T-cell (primary cell): ENCODE measurements around the gene TOB2. TPM values are rescaled to one million over a fixed set of nuclear protein-coding genes. Genes with fewer than 3 reads are reported as not detected.

ENCODE experiments used
- ATAC-seq, 4 experiments: fragments of 200-7000 bp in 3 of 4; fragments of 150-1000 bp in 1 of 4; cut with Tn5 transposase; replicated peaks in 1 of 4; 1 replicate in 3 of 4; 2 replicates in 1 of 4; pipeline ENCODE4 v1.10.0; 2021; ENCODE audit warnings: moderate library complexity in 3 of 4, mild to moderate bottlenecking in 2 of 4, moderate number of reproducible peaks in 1 of 4
- CTCF ChIA-PET, 2 donors: fragments of 300-600 bp; sonication (Branson Sonifier 250); formaldehyde crosslinking; loops; one replicate each; lab custom pipeline; 2022; ENCODE audit warnings: antibody characterized with exemption in 2 of 2; lab: Charles Lee
- POLR2A ChIA-PET, 2 donors: fragments of 300-600 bp; sonication (Branson Sonifier 250); formaldehyde crosslinking; loops; one replicate each; lab custom pipeline; 2022; ENCODE audit warnings: antibody characterized with exemption in 2 of 2; lab: Charles Lee
- DNase-seq, 35 experiments: peaks; one replicate each; pipeline versions ENCODE4 v3.0.0 to v3.0.0-alpha.2; 2013 to 2023
- H3K27ac ChIP-seq: one replicate; pipeline ENCODE4 v1.5.1; 2013; ENCODE audit warnings: low read length
- H3K27me3 ChIP-seq, 2 experiments: replicated peaks in 1 of 2; 1 replicate in 1 of 2; 2 replicates in 1 of 2; pipeline versions ENCODE4 v1.6.1 to v1.7.0; 2013; ENCODE audit warnings: low read length in 1 of 2, mixed read lengths in 1 of 2; ENCODE audit not compliant: control insufficient read depth in 2 of 2, insufficient read depth in 2 of 2; ENCODE audit errors: extremely low read depth in 1 of 2
- H3K36me3 ChIP-seq, 2 donors: 1 replicate in 1 of 2; 2 replicates in 1 of 2; pipeline versions ENCODE4 v1.6.1 to v1.7.0; 2013; ENCODE audit warnings: low read length in 1 of 2; ENCODE audit not compliant: control insufficient read depth in 2 of 2, insufficient read depth in 1 of 2; ENCODE audit errors: extremely low read depth in 1 of 2
- H3K4me1 ChIP-seq, 2 experiments: 1 replicate in 1 of 2; 2 replicates in 1 of 2; pipeline versions ENCODE4 v1.6.1 to v1.7.0; 2013; ENCODE audit warnings: low read length in 2 of 2, mixed read lengths in 1 of 2; ENCODE audit not compliant: insufficient read depth in 2 of 2, control insufficient read depth in 1 of 2; ENCODE audit errors: extremely low read depth in 1 of 2
- H3K4me3 ChIP-seq, 2 donors: 1 replicate in 1 of 2; 2 replicates in 1 of 2; pipeline versions ENCODE4 v1.5.1 to v1.7.0; 2013; ENCODE audit warnings: mild to moderate bottlenecking in 2 of 2, low read length in 1 of 2, moderate library complexity in 1 of 2; ENCODE audit not compliant: control insufficient read depth in 1 of 2; ENCODE audit errors: extremely low read depth in 1 of 2
- H3K9me3 ChIP-seq: 2 replicates; pipeline ENCODE4 v1.7.0; 2013
- H3K27ac Mint-ChIP-seq, 2 donors: one replicate each; pipeline ENCODE4 v1.8.0; 2020 to 2021; ENCODE audit warnings: mild to moderate bottlenecking in 2 of 2, mixed read lengths in 2 of 2
- H3K27me3 Mint-ChIP-seq, 2 donors: one replicate each; pipeline ENCODE4 v1.8.0; 2021 to 2022; ENCODE audit warnings: mixed read lengths in 2 of 2
- H3K36me3 Mint-ChIP-seq: one replicate; pipeline ENCODE4 v1.8.0; 2021; ENCODE audit warnings: mixed read lengths
- H3K4me1 Mint-ChIP-seq, 3 donors: one replicate each; pipeline ENCODE4 v1.8.0; 2020 to 2022; ENCODE audit warnings: mixed read lengths in 3 of 3, mild to moderate bottlenecking in 1 of 3
- H3K4me3 Mint-ChIP-seq, 3 donors: one replicate each; pipeline ENCODE4 v1.8.0; 2020 to 2022; ENCODE audit warnings: mild to moderate bottlenecking in 3 of 3, mixed read lengths in 3 of 3, moderate library complexity in 3 of 3
- H3K9me3 Mint-ChIP-seq, 3 donors: one replicate each; pipeline ENCODE4 v1.8.0; 2020 to 2022; ENCODE audit warnings: mixed read lengths in 3 of 3
- WGBS: methylation state at CpG from one replicate; pipeline ENCODE4 v1.1.5; 2013; ENCODE audit warnings: missing lambda C conversion rate; ENCODE audit not compliant: insufficient coverage; 5-methylcytosine and 5-hydroxymethylcytosine counted together
- total RNA-seq, 35 experiments: library from RNA in 6 of 35; stranded (reverse) in 6 of 35; fragments of 120-200 nt in 1 of 35; gene quantifications; one replicate each; pipeline versions ENCODE4 v1.2.1 to v1.2.4 and lab custom pipeline; 2013 to 2026

Gene TOB2, protein sequence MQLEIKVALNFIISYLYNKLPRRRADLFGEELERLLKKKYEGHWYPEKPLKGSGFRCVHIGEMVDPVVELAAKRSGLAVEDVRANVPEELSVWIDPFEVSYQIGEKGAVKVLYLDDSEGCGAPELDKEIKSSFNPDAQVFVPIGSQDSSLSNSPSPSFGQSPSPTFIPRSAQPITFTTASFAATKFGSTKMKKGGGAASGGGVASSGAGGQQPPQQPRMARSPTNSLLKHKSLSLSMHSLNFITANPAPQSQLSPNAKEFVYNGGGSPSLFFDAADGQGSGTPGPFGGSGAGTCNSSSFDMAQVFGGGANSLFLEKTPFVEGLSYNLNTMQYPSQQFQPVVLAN
- total RNA-seq (10 to 100 TPM; 22.2 to 48.6 (median 37.9) TPM), total RNA-seq (lab: John Stamatoyannopoulos, UW) (30.0 to 182 (median 53.8) reads per million in 29 experiments)
- 20.5 TPM for total RNA-seq (2013)

- WGBS = under 1% methylated on average over 76 of the region's 85 CpGs
- ChIA-PET POLR2A (interaction anchor here (0.6 to 2.6 kb wide), 5 partner anchors 10 to 97 kb away, joined by 3 to 25 read pairs (median 6); partner anchors contain the start of genes ACO2 (in 2 of the 2), PHF5A (in 2 of the 2), POLR3H (in 1 of the 2) and TEF (in 1 of the 2)), CTCF (no interaction called here)
Observed at GRCh38 chr22:41446639-41447434, at the start of gene TOB2. Gene TOB2, minus strand, starts transcription at chr22:41446801. Its CDS starts 9,456 bp downstream, at chr22:41437345.

DNA sequence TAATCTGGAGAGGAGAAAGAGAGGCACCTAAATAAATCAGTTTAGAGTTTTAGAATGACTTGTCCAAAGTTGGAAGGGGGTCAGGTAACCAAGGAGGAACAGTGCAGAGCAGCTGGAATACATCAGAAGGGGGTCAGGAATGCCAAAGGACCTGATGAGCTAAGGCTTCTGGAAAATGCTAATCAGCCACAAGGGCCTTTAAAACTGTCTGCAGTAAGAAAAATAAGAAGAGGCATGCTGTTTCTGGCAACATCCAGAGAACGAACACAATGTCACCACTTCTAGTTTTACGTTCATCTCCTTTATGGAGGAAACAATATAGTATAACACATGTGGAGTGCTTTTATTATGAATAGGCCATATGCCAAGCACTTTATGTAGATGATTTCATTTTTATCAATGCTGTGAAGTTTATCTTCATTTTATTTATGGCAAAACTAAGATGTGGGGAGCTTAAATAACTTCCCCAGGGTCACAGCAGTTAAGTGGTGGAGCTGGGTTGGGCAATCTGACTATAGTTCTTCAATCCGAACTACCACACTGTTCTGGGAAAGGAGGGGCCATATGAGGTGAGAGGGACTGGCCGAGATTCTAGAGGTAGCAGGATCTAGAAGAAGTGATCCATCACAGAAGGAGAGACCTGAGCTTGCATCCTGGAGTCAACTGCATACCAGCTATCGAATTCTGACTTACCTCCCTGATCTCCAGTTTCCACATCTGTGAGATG, 44.9 kb upstream of the TOB2 start:
- H3K27ac Mint-ChIP-seq = no peak overlapping the region
- H3K27me3 Mint-ChIP-seq = no peaks in the 10 kb centered on the region

More at GRCh38 chr22:41446639-41447434, at the start of gene TOB2:
- Histone ChIP-seq H3K27me3 (no peaks in the 10 kb centered on the region), H3K4me3 (peak within 1 kb of the TSS; percentile 70 to 86), H3K36me3 (no peaks in the 10 kb centered on the region), H3K27ac (peak within 1 kb of the TSS; percentile 96), H3K4me1 (peaks cover 8 to 34% of the 10 kb centered on the region in 2 experiments), H3K9me3 (no peaks in the 10 kb centered on the region)
- Mint-ChIP-seq H3K27me3 (no peaks in the 10 kb centered on the region), H3K36me3 (no peaks in the 10 kb centered on the region), H3K4me3 (peak within 1 kb of the TSS; percentile 89 to 99 (median 89)), H3K4me1 (peaks cover 25 to 41% (median 29%) of the 10 kb centered on the region in 3 donors), H3K9me3 (no peaks in the 10 kb centered on the region), H3K27ac (peak within 1 kb of the TSS; percentile 93 to 96)
- ATAC-seq (peak; percentile 57 to 70 (median 66)), DNase-seq (peak; percentile 85 to 96 (median 92))

DNA sequence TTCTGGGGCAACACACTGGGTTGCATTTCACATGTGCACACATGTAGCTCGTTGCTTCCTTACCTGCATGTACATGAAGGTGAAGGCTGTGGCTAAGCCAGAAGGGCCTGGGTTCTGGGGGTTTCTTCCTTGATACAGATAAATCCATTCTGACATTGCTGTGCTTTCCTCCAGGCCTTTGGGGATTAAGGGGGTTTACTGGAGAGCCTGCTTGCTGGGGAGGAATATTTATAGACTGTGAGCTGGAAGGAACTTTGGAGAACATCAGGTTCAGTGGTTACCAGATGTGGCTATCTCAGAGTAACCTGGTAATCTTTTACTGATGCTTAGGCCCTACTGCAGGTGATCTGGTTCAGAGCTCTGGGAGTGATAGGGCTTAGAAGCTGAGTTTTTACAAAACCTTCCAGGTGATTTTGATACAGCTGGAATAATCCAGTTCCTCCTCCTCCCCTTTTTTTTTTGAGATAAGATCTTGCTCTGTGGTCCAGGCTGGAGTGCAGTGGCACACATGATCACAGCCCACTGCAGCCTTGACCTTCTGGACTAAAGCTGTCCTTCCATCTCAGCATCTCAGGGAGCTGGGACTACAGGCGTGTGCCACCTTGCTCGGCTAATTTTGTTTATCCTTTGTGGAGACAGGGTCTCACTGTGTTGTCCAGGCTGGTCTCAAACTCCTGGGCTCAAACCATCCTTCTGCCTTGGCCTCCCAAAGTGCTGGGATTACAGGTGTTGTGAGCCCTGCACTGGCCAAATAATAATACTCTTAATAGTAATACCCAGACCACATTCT, 42.2 kb upstream of the TOB2 start:
- no peak for DNase-seq
- Mint-ChIP-seq H3K4me1 (peaks cover 46% of the 10 kb centered on the region in 3 donors), H3K9me3 (no peaks in the 10 kb centered on the region), H3K36me3 (no peaks in the 10 kb centered on the region), H3K27me3 (no peaks in the 10 kb centered on the region), H3K27ac (peak overlapping the region in 1 of 2 donors; percentile 44), H3K4me3 (no peak overlapping the region)
- POLR2A ChIA-PET = no interaction called here
- no peaks in the 10 kb centered on the region for H3K9me3 ChIP-seq
- no peak overlapping the region for H3K27ac ChIP-seq
- no peak for ATAC-seq
- peaks cover 0 to 7% of the 10 kb centered on the region in 2 experiments for H3K4me1 ChIP-seq
- H3K36me3 ChIP-seq = peaks cover 3 to 23% of the 10 kb centered on the region in 2 donors
- no peak overlapping the region for H3K4me3 ChIP-seq
- 93% methylated on average over 3 of the region's 3 CpGs for WGBS
- no peaks in the 10 kb centered on the region for H3K27me3 ChIP-seq
- CTCF ChIA-PET = interaction anchor here in 1 of 2 donors (0.8 kb wide), 1 partner anchor 16 kb away, joined by 3 read pairs; no protein-coding TSS in a partner anchor

More for the DNA sequence above, 44.9 kb upstream of the TOB2 start:
- Histone ChIP-seq H3K36me3 (peaks cover 3 to 22% of the 10 kb centered on the region in 2 donors), H3K27ac (no peak overlapping the region), H3K27me3 (no peaks in the 10 kb centered on the region), H3K4me1 (no peaks in the 10 kb centered on the region), H3K4me3 (no peak overlapping the region), H3K9me3 (no peaks in the 10 kb centered on the region)
- peaks cover 33 to 34% (median 33%) of the 10 kb centered on the region in 3 donors for H3K4me1 Mint-ChIP-seq
- ChIA-PET POLR2A (interaction anchor here in 1 of 2 donors (0.5 to 0.6 kb wide), 2 partner anchors 30 to 399 kb away, joined by 3 to 6 read pairs; no protein-coding TSS in a partner anchor), CTCF (interaction anchor here in 1 of 2 donors (0.6 kb wide), 1 partner anchor 54 kb away, joined by 3 read pairs; no protein-coding TSS in a partner anchor)
- ATAC-seq (no peak), DNase-seq (no peak)
- H3K4me3 Mint-ChIP-seq = no peak overlapping the region
- no CpG with 5 or more reads among the region's 5 CpGs for WGBS
- no peaks in the 10 kb centered on the region for H3K9me3 Mint-ChIP-seq
- no peaks in the 10 kb centered on the region for H3K36me3 Mint-ChIP-seq

DNA sequence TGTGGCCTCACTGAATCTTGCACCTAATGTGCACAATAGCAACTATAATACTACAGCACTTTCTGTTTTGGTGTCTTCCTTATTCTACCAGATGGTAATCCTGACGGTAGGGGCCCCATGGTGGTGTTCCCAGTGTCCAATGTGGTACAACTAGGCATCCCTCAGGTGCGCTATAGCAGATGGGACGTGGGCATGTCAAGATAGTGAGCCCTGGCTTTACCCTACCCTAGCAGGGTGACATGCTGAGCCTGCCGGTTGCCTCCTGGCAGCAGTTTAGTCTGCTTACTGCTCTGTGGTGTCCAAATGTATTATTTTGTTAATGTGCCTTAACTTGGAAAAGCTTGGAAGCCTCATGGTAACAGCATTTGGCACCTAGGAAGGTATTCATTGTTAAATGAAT, 41.5 kb upstream of the TOB2 start:
- 90% methylated on average over 3 of the region's 4 CpGs for WGBS
- H3K27ac ChIP-seq = no peak overlapping the region
- H3K27me3 ChIP-seq = no peaks in the 10 kb centered on the region
- no peaks in the 10 kb centered on the region for H3K36me3 Mint-ChIP-seq
- peaks cover 0 to 7% of the 10 kb centered on the region in 2 experiments for H3K4me1 ChIP-seq
- peaks cover 3 to 23% of the 10 kb centered on the region in 2 donors for H3K36me3 ChIP-seq
- ChIA-PET POLR2A (interaction anchor here in 1 of 2 donors (0.6 kb wide), 1 partner anchor 555 kb away, joined by 5 read pairs; no protein-coding TSS in a partner anchor), CTCF (no interaction called here)
- ATAC-seq (no peak), DNase-seq (no peak)
- H3K4me1 Mint-ChIP-seq = peaks cover 46 to 48% (median 48%) of the 10 kb centered on the region in 3 donors
- H3K27ac Mint-ChIP-seq = no peak overlapping the region
- no peaks in the 10 kb centered on the region for H3K27me3 Mint-ChIP-seq
- H3K9me3 Mint-ChIP-seq = no peaks in the 10 kb centered on the region
- no peaks in the 10 kb centered on the region for H3K9me3 ChIP-seq
- H3K4me3 Mint-ChIP-seq = no peak overlapping the region
- H3K4me3 ChIP-seq = no peak overlapping the region

DNA sequence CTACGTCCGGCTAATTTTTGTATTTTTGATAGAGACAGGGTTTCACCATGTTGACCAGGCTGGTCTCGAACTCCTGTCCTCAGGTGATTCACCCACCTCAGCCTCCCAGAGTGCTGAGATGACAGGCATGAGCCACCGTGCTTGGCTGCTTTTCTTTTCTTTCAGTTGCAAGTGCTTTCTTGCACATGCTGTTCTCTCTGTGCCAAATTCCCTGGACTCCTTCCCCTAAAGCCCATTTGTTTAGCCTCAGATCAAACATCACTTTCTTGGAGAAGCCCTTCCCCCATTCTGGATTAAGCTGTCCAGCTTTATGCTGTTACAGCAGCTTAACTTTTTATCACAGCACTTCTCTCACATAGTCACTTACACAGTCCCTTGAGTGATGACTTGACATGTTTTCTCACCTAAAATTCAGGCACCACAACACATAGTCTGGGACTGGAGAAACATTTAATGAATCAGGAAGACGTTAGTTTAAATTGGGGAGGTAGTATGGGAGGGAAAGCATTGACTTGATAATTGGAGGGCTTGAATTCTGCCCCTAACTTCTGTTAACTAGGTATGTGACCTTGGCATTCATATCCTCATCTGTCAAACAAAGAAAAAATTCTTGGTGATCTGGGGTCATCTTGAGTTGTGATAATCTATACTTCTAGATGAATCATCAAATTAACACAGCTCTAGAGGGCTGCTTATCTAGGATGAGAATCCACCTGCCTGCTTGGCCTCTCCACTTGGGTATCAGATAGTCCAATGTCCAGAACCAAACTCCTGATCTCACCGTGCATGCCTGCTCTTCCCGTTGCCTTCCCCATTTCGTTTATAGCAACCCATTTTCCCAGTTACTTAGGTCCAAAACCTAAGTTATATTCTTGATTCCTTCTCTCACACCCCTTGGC, 40.7 kb upstream of the TOB2 start:
- DNase-seq = no peak
- H3K36me3 Mint-ChIP-seq = no peaks in the 10 kb centered on the region
- ChIA-PET CTCF (no interaction called here), POLR2A (interaction anchor here in 1 of 2 donors (0.6 kb wide), 1 partner anchor 556 kb away, joined by 5 read pairs; no protein-coding TSS in a partner anchor)
- WGBS = 93% methylated on average over 4 of the region's 8 CpGs
- peaks cover 3 to 23% of the 10 kb centered on the region in 2 donors for H3K36me3 ChIP-seq
- H3K4me3 Mint-ChIP-seq = no peak overlapping the region
- H3K9me3 ChIP-seq = no peaks in the 10 kb centered on the region
- no peak overlapping the region for H3K27ac Mint-ChIP-seq
- peaks cover 0 to 9% of the 10 kb centered on the region in 2 experiments for H3K4me1 ChIP-seq
- H3K4me1 Mint-ChIP-seq = peaks cover 53 to 55% (median 54%) of the 10 kb centered on the region in 3 donors
- no peak for ATAC-seq
- H3K27ac ChIP-seq = no peak overlapping the region
- H3K9me3 Mint-ChIP-seq = no peaks in the 10 kb centered on the region
- no peaks in the 10 kb centered on the region for H3K27me3 Mint-ChIP-seq
- no peaks in the 10 kb centered on the region for H3K27me3 ChIP-seq
- no peak overlapping the region for H3K4me3 ChIP-seq
